ENCODE results near the gene PPAT.
"Not testable (repeated sequence)": the region's sequence is repeated elsewhere in the genome, so short reads cannot be mapped to it uniquely, and the experiment has no call there.

The PPAT gene

GRCh38 chr4:56463711-56464110 lies 28.3 kb upstream of the PPAT start:
- Histone ChIP-seq H3K9me3 (no peaks in the 10 kb centered on the region), H3K36me3 (peaks cover 17% of the 10 kb centered on the region), H3K4me3 (ENCODE audit: low read depth in 1 of 2, low read length in 1 of 2) (no peak overlapping the region), H3K27ac (no peak overlapping the region), H3K4me1 (ENCODE audit: control insufficient read depth in 1 of 2, insufficient read depth in 1 of 2, low read depth in 1 of 2, low read length in 1 of 2) (peaks cover 23 to 27% of the 10 kb centered on the region in 2 experiments), H3K27me3 (no peaks in the 10 kb centered on the region)
- no peak for TF ChIP-seq CTCF (IDR thresholded peaks at IDR 0.05)

- Histone ChIP-seq H3K27me3 (no peaks in the 10 kb centered on the region), H3K27ac (no peak overlapping the region), H3K9me3 (no peaks in the 10 kb centered on the region), H3K36me3 (peaks cover 17% of the 10 kb centered on the region), H3K4me1 (ENCODE audit: control insufficient read depth in 1 of 2, insufficient read depth in 1 of 2, low read depth in 1 of 2, low read length in 1 of 2) (peaks cover 13 to 20% of the 10 kb centered on the region in 2 experiments), H3K4me3 (ENCODE audit: low read depth in 1 of 2, low read length in 1 of 2) (no peak overlapping the region)
- no peak for TF ChIP-seq CTCF (IDR thresholded peaks at IDR 0.05)
Observed at GRCh38 chr4:56462157-56462556, 26.7 kb upstream of the PPAT start.

GRCh38 chr4:56460085-56460484 lies 24.7 kb upstream of the PPAT start:
- H3K27ac ChIP-seq = no peak overlapping the region
- no peaks in the 10 kb centered on the region for H3K27me3 ChIP-seq
- no peaks in the 10 kb centered on the region for H3K9me3 ChIP-seq
- peaks cover 17% of the 10 kb centered on the region for H3K36me3 ChIP-seq
- no peak overlapping the region for H3K4me3 ChIP-seq (ENCODE audit: low read depth in 1 of 2, low read length in 1 of 2)
- peaks cover 0 to under 1% of the 10 kb centered on the region in 2 experiments for H3K4me1 ChIP-seq (ENCODE audit: control insufficient read depth in 1 of 2, insufficient read depth in 1 of 2, low read depth in 1 of 2, low read length in 1 of 2)
- no peak for TF ChIP-seq CTCF (IDR thresholded peaks at IDR 0.05)

GRCh38 chr4:56450342-56450741 lies 14.9 kb upstream of the PPAT start:
- Histone ChIP-seq H3K9me3 (no peaks in the 10 kb centered on the region), H3K4me1 (ENCODE audit: control insufficient read depth in 1 of 2, insufficient read depth in 1 of 2, low read depth in 1 of 2, low read length in 1 of 2) (no peaks in the 10 kb centered on the region), H3K27ac (no peak overlapping the region), H3K4me3 (ENCODE audit: low read depth in 1 of 2, low read length in 1 of 2) (no peak overlapping the region), H3K36me3 (no peaks in the 10 kb centered on the region), H3K27me3 (no peaks in the 10 kb centered on the region)
- no peak for TF ChIP-seq CTCF (IDR thresholded peaks at IDR 0.05)

GRCh38 chr4:56449475-56449874 lies 14.1 kb upstream of the PPAT start:
- H3K36me3 ChIP-seq; H3K4me3 ChIP-seq (ENCODE audit: low read depth in 1 of 2, low read length in 1 of 2); H3K9me3 ChIP-seq; H3K4me1 ChIP-seq (ENCODE audit: control insufficient read depth in 1 of 2, insufficient read depth in 1 of 2, low read depth in 1 of 2, low read length in 1 of 2); H3K27ac ChIP-seq; H3K27me3 ChIP-seq: not testable (repeated sequence)

GRCh38 chr4:56448301-56448700 lies 12.9 kb upstream of the PPAT start:
- H3K27me3 ChIP-seq = no peaks in the 10 kb centered on the region
- H3K27ac ChIP-seq = no peak overlapping the region
- no peak overlapping the region for H3K4me3 ChIP-seq (ENCODE audit: low read depth in 1 of 2, low read length in 1 of 2)
- no peaks in the 10 kb centered on the region for H3K36me3 ChIP-seq
- no peaks in the 10 kb centered on the region for H3K4me1 ChIP-seq (ENCODE audit: control insufficient read depth in 1 of 2, insufficient read depth in 1 of 2, low read depth in 1 of 2, low read length in 1 of 2)
- no peaks in the 10 kb centered on the region for H3K9me3 ChIP-seq
- TF ChIP-seq CTCF (IDR thresholded peaks at IDR 0.05) = no peak

Measured in neutrophil (primary cell).